IMR-90 (cell line): ENCODE results near the gene UNC119. TPM values are rescaled to one million over a fixed set of nuclear protein-coding genes. Genes with fewer than 3 reads are reported as not detected.

ENCODE experiments used
- ATAC-seq: fragments of 200-7000 bp; cut with Tn5 transposase; 2 replicates; pipeline ENCODE4 v1.9.1; 2020; ENCODE audit warnings: low read depth, mild to moderate bottlenecking, moderate library complexity
- BruUV-seq: library from RNA; stranded (reverse); fragments of 400-500 nt; replicated peaks from 2 replicates; lab custom pipeline; 2021; lab: Mats Ljungman, UMichigan
- CTCF ChIA-PET: fragments of 300-600 bp; formaldehyde crosslinking; extraction: SDS; loops from one replicate; lab custom pipeline; 2021; ENCODE audit warnings: antibody characterized with exemption; lab: Yijun Ruan, JAX
- POLR2A ChIA-PET: fragments of 300-600 bp; sonication (Branson Sonifier 250); formaldehyde crosslinking; loops from one replicate; lab custom pipeline; 2022; ENCODE audit warnings: antibody characterized with exemption; ENCODE audit not compliant: unreplicated experiment; lab: Charles Lee
- DNase-seq: peaks from one replicate; pipeline ENCODE4 v3.0.0; 2013
- H2AFZ ChIP-seq: replicated peaks from 2 replicates; pipeline ENCODE3; 2013; ENCODE audit warnings: low read length, mild to moderate bottlenecking; ENCODE audit not compliant: poor library complexity
- H2AK5ac ChIP-seq: 2 replicates; pipeline ENCODE4 v1.6.1; 2013; ENCODE audit warnings: low read depth, low read length, inconsistent platforms
- H2AK9ac ChIP-seq: replicated peaks from 2 replicates; pipeline ENCODE3; 2013; ENCODE audit warnings: mild to moderate bottlenecking, low read depth, low read length, moderate library complexity; ENCODE audit not compliant: poor library complexity
- H2BK120ac ChIP-seq: 2 replicates; pipeline ENCODE4 v1.6.1; 2013; ENCODE audit warnings: low read depth, low read length, inconsistent platforms
- H2BK15ac ChIP-seq: 3 replicates; pipeline ENCODE4 v1.6.1; 2013; ENCODE audit warnings: low read depth, low read length, inconsistent platforms
- H2BK20ac ChIP-seq: 2 replicates; pipeline ENCODE4 v1.6.1; 2013; ENCODE audit warnings: low read depth, mild to moderate bottlenecking, inconsistent platforms, low read length, moderate library complexity
- H2BK5ac ChIP-seq: 2 replicates; pipeline ENCODE4 v1.6.1; 2013; ENCODE audit warnings: mild to moderate bottlenecking, low read depth, low read length, inconsistent platforms; ENCODE audit not compliant: poor library complexity, severe bottlenecking
- H3K14ac ChIP-seq: replicated peaks from 2 replicates; pipeline ENCODE4 v1.6.1; 2013; ENCODE audit warnings: low read depth, low read length, inconsistent platforms
- H3K18ac ChIP-seq: 2 replicates; pipeline ENCODE4 v1.6.1; 2013; ENCODE audit warnings: low read depth, low read length, control low read depth
- H3K23ac ChIP-seq: 2 replicates; pipeline ENCODE4 v1.6.1; 2013; ENCODE audit warnings: low read depth, low read length, inconsistent platforms
- H3K27ac ChIP-seq: 2 replicates; pipeline ENCODE4 v1.5.1; 2013; ENCODE audit warnings: mild to moderate bottlenecking, control low read depth, low read length; ENCODE audit not compliant: insufficient read depth
- H3K27me3 ChIP-seq: 2 replicates; pipeline ENCODE4 v1.6.1; 2013; ENCODE audit warnings: low read length; ENCODE audit not compliant: control insufficient read depth, insufficient read depth
- H3K36me3 ChIP-seq: 2 replicates; pipeline ENCODE4 v1.6.1; 2013; ENCODE audit warnings: low read length, mixed read lengths; ENCODE audit not compliant: control insufficient read depth, insufficient read depth
- H3K4ac ChIP-seq: 2 replicates; pipeline ENCODE4 v1.6.1; 2013; ENCODE audit warnings: low read depth, low read length, inconsistent platforms
- H3K4me1 ChIP-seq: 2 replicates; pipeline ENCODE4 v1.6.1; 2013; ENCODE audit warnings: low read length, mixed read lengths; ENCODE audit not compliant: control insufficient read depth, insufficient read depth
- H3K4me2 ChIP-seq: 2 replicates; pipeline ENCODE4 v1.6.1; 2013; ENCODE audit warnings: low read depth, mild to moderate bottlenecking, control low read depth, low read length, moderate library complexity
- H3K4me3 ChIP-seq: 2 replicates; pipeline ENCODE4 v1.5.1; 2013; ENCODE audit warnings: low read depth, mild to moderate bottlenecking, control low read depth, low read length, moderate library complexity; ENCODE audit not compliant: insufficient read depth
- H3K56ac ChIP-seq: 2 replicates; pipeline ENCODE4 v1.6.1; 2013; ENCODE audit warnings: low read length, inconsistent platforms; ENCODE audit not compliant: insufficient read depth; ENCODE audit errors: extremely low read depth
- H3K79me1 ChIP-seq, 2 experiments: 2 replicates each; pipeline ENCODE4 v1.6.1; 2013; ENCODE audit warnings: low read length in 2 of 2, inconsistent platforms in 1 of 2, low read depth in 1 of 2
- H3K9ac ChIP-seq: 2 replicates; pipeline ENCODE4 v1.6.1; 2013; ENCODE audit warnings: low read depth, low read length, control low read depth
- H3K9me1 ChIP-seq: 2 replicates; pipeline ENCODE4 v1.6.1; 2013; ENCODE audit warnings: low read length, inconsistent platforms; ENCODE audit not compliant: insufficient read depth
- H3K9me3 ChIP-seq: 2 replicates; pipeline ENCODE4 v1.6.1; 2013; ENCODE audit warnings: low read length; ENCODE audit not compliant: control insufficient read depth, insufficient read depth
- H4K20me1 ChIP-seq: 2 replicates; pipeline ENCODE4 v1.6.1; 2013; ENCODE audit warnings: low read length, inconsistent platforms; ENCODE audit not compliant: insufficient read depth
- H4K5ac ChIP-seq: 2 replicates; pipeline ENCODE4 v1.6.1; 2013; ENCODE audit warnings: mild to moderate bottlenecking, low read depth, low read length, control low read depth
- H4K8ac ChIP-seq, 2 experiments: 2 replicates each; pipeline ENCODE4 v1.6.1; 2013; ENCODE audit warnings: low read depth in 2 of 2, low read length in 2 of 2, control low read depth in 1 of 2, inconsistent platforms in 1 of 2
- H4K91ac ChIP-seq: 2 replicates; pipeline ENCODE4 v1.6.1; 2013; ENCODE audit warnings: low read depth, low read length, inconsistent platforms; ENCODE audit not compliant: insufficient read depth
- BHLHE40 ChIP-seq: fragments of 150-350 bp; IDR thresholded peaks from 2 replicates; pipeline ENCODE4 v1.6.1; 2016; ENCODE audit warnings: mild to moderate bottlenecking, low read depth, low read length
- CEBPB ChIP-seq: IDR thresholded peaks from 2 replicates; pipeline ENCODE4 v1.6.1; 2012; ENCODE audit warnings: low read depth, low read length, improper control_type of control experiment
- CHD1 ChIP-seq: IDR thresholded peaks from 2 replicates; pipeline ENCODE4 v1.6.1; 2012; ENCODE audit warnings: low read depth, low read length, improper control_type of control experiment
- CTCF ChIP-seq: conservative IDR thresholded peaks from 2 replicates; pipeline ENCODE4 v1.5.1; 2012; ENCODE audit warnings: mild to moderate bottlenecking, low read depth, low read length, improper control_type of control experiment
- ELK1 ChIP-seq: fragments of 150-350 bp; IDR thresholded peaks from 2 replicates; pipeline ENCODE4 v1.6.1; 2016; ENCODE audit warnings: low read depth, mild to moderate bottlenecking, low read length, moderate library complexity, borderline replicate concordance
- FOS ChIP-seq: fragments of 150-350 bp; IDR thresholded peaks from 2 replicates; pipeline ENCODE4 v1.6.1; 2016; ENCODE audit warnings: low read depth, low read length
- MAFK ChIP-seq: IDR thresholded peaks from 2 replicates; pipeline ENCODE4 v1.6.1; 2012; ENCODE audit warnings: low read depth, low read length, improper control_type of control experiment
- MAZ ChIP-seq: IDR thresholded peaks from 2 replicates; pipeline ENCODE4 v1.6.1; 2012; ENCODE audit warnings: low read depth, mild to moderate bottlenecking, low read length, improper control_type of control experiment, moderate library complexity, borderline replicate concordance
- MXI1 ChIP-seq: IDR thresholded peaks from 2 replicates; pipeline ENCODE4 v1.6.1; 2012; ENCODE audit warnings: low read depth, mild to moderate bottlenecking, low read length, moderate library complexity, borderline replicate concordance
- POLR2A ChIP-seq: IDR thresholded peaks from 2 replicates; pipeline ENCODE4 v1.6.1; 2012; ENCODE audit warnings: mild to moderate bottlenecking, low read depth, low read length
- RCOR1 ChIP-seq: IDR thresholded peaks from 2 replicates; pipeline ENCODE4 v1.6.1; 2012; ENCODE audit warnings: mild to moderate bottlenecking, low read length, improper control_type of control experiment; ENCODE audit not compliant: insufficient replicate concordance
- RFX5 ChIP-seq: IDR thresholded peaks from 2 replicates; pipeline ENCODE4 v1.8.0; 2012; ENCODE audit warnings: low read depth, mild to moderate bottlenecking, low read length, moderate library complexity
- SMC3 ChIP-seq: fragments of 150-350 bp; IDR thresholded peaks from 2 replicates; pipeline ENCODE4 v1.6.1; 2016; ENCODE audit warnings: low read depth, mild to moderate bottlenecking, antibody characterized with exemption, low read length, moderate library complexity
- USF2 ChIP-seq: fragments of 150-350 bp; IDR thresholded peaks from 2 replicates; pipeline ENCODE4 v1.6.1; 2017; ENCODE audit warnings: mild to moderate bottlenecking, antibody characterized with exemption, low read length, low read depth
- whole genome bisulfite sequencing, 2 experiments: methylation state at CpG; one replicate each; pipeline versions ENCODE4 v1.1.5 to v1.1.7; 2013; ENCODE audit warnings: missing lambda C conversion rate in 2 of 2; ENCODE audit not compliant: insufficient read length in 1 of 2; ENCODE audit errors: extremely low coverage in 2 of 2; 5-methylcytosine and 5-hydroxymethylcytosine counted together
- dilution Hi-C: fragments of 300-500 bp; cut with HindIII; formaldehyde crosslinking; loops from one replicate; pipeline ENCODE4 v1.14.3; 2018; ENCODE audit warnings: low sequenced_read_pairs; ENCODE audit not compliant: unreplicated experiment
- in situ Hi-C: fragments of 300-500 bp; cut with MboI; formaldehyde crosslinking; loops from 3 replicates; pipeline ENCODE4 v1.14.3; 2019; ENCODE audit warnings: low sequenced_read_pairs, inconsistent platforms, mixed read lengths
- intact Hi-C: fragments of 100-400 bp; cut with micrococcal nuclease; formaldehyde crosslinking; loops from 2 replicates; pipeline ENCODE4 v1.10.0; 2022
- polyA plus RNA-seq, 3 experiments: library from polyadenylated mRNA; depleted of rRNA; stranded (reverse); fragments of >200 nt; gene quantifications; 2 replicates each; pipeline ENCODE4 v1.2.3, GENCODE V29; 2012; ENCODE audit warnings: low replicate concordance in 1 of 3
- total RNA-seq: library from RNA; depleted of rRNA; stranded (reverse); fragments of >200 nt; gene quantifications from 2 replicates; pipeline ENCODE4 v1.2.3, GENCODE V29; 2012

Gene UNC119
- total and polyA plus RNA-seq, 2 of the 4 experiments (the other 2 are of a cell fraction) = 22.4 to 57.4 TPM

GRCh38 chr17:28578246-28579195 is 26.1 kb upstream of the UNC119 start:
- intact Hi-C loops (no loop called here), dilution Hi-C loops (no loop called here), in situ Hi-C loops (no loop called here)
- ChIA-PET CTCF (no interaction called here), POLR2A (no interaction called here)
- H3K4ac ChIP-seq = no peak overlapping the region
- no peak overlapping the region for H3K18ac ChIP-seq
- H2BK5ac ChIP-seq = no peak overlapping the region
- no peak overlapping the region for H3K23ac ChIP-seq
- no peak overlapping the region for H2AK5ac ChIP-seq
- peaks cover 23% of the 10 kb centered on the region for H3K36me3 ChIP-seq
- peaks cover 4 to 11% of the 10 kb centered on the region in 2 experiments; a peak in 2 of 4 replicates for H3K79me1 ChIP-seq
- no peaks in the 10 kb centered on the region for H4K20me1 ChIP-seq
- ATAC-seq = no peak
- no peak for DNase-seq
- no peak overlapping the region for H4K91ac ChIP-seq
- H4K8ac ChIP-seq = no peak overlapping the region
- H3K14ac ChIP-seq = no peak overlapping the region
- 100% methylated on average over 3 of the region's 8 CpGs; no CpG with 5 or more reads in 1 of the 2 experiments for WGBS, 2 experiments
- H3K4me3 ChIP-seq = no peak overlapping the region
- H2AFZ ChIP-seq = no peak overlapping the region
- no peak overlapping the region for H3K27ac ChIP-seq
- H3K4me2 ChIP-seq = no peak overlapping the region
- no peaks in the 10 kb centered on the region for H3K27me3 ChIP-seq
- H2BK120ac ChIP-seq = no peak overlapping the region
- peaks cover 11% of the 10 kb centered on the region for H3K9me1 ChIP-seq
- peaks cover 6% of the 10 kb centered on the region; the same call in 1 of the 2 replicates for H3K4me1 ChIP-seq
- no TSS peak for BruUV-seq
- H3K56ac ChIP-seq = no peak overlapping the region
- H2AK9ac ChIP-seq = no peak overlapping the region
- no peak overlapping the region for H2BK20ac ChIP-seq
- H2BK15ac ChIP-seq = no peak overlapping the region
- H3K9me3 ChIP-seq = no peaks in the 10 kb centered on the region
- no peak overlapping the region for H3K9ac ChIP-seq
- H4K5ac ChIP-seq = no peak overlapping the region
- TF ChIP-seq RFX5 (no peak), RCOR1 (no peak), USF2 (no peak), MAZ (no peak), BHLHE40 (no peak), POLR2A (no peak), CHD1 (no peak), CTCF (no peak), MXI1 (no peak), SMC3 (no peak), MAFK (no peak), ELK1 (no peak), CEBPB (no peak), FOS (no peak)
